ENCODE data around the gene DLGAP1. TPM values are rescaled to one million over a fixed set of nuclear protein-coding genes. Genes with fewer than 3 reads are reported as not detected.
A peak's percentile ranks its signal among the peaks of the same experiment; 100 is the strongest.

Gene DLGAP1
- total RNA-seq, 1 donor from 2014 or later, result 5.4 TPM

DNA sequence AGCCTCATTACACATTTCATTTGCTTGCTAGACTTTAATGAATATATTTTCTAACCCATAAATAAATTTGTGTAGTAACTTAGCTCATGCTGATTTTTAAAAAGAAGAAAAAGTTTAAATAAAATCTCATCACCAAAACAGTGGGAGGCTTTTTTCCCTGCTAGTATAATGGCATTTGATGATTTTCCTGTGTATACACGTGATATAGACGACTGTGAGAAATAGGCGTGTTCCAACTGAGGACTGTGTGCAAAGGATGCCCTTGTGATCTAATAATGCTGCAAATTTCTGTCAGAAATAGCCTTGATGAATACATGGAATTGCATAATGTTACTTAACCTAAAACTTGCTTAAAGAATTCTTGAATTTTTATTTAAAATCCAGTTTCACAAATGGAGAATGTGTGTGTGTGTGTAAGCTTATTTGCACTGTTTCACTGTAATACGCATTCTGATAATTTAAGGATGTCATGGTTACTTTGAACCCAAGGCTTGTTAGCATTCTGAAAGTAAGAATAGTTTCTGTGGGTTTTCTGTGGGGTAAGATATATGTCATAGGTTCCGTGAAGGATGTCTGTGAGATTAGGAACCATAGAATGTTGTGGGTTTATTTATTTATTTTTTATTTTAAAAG lies 178.0 kb downstream of the DLGAP1 start:
- ATAC-seq (no peak), DNase-seq (no peak)
- TF ChIP-seq, protein P1, sequence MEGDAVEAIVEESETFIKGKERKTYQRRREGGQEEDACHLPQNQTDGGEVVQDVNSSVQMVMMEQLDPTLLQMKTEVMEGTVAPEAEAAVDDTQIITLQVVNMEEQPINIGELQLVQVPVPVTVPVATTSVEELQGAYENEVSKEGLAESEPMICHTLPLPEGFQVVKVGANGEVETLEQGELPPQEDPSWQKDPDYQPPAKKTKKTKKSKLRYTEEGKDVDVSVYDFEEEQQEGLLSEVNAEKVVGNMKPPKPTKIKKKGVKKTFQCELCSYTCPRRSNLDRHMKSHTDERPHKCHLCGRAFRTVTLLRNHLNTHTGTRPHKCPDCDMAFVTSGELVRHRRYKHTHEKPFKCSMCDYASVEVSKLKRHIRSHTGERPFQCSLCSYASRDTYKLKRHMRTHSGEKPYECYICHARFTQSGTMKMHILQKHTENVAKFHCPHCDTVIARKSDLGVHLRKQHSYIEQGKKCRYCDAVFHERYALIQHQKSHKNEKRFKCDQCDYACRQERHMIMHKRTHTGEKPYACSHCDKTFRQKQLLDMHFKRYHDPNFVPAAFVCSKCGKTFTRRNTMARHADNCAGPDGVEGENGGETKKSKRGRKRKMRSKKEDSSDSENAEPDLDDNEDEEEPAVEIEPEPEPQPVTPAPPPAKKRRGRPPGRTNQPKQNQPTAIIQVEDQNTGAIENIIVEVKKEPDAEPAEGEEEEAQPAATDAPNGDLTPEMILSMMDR (IDR thresholded peaks at IDR 0.05), result no peak
- no peak overlapping the region for H3K27ac ChIP-seq
- no peaks in the 10 kb centered on the region for H3K36me3 ChIP-seq
- H3K4me1 ChIP-seq, result no peaks in the 10 kb centered on the region
- intact Hi-C loops (cut with DNase I), result no loop called here
- H3K4me3 ChIP-seq, result no peak overlapping the region
- no peaks in the 10 kb centered on the region for H3K27me3 ChIP-seq
- no peaks in the 10 kb centered on the region for H3K9me3 ChIP-seq

DNA sequence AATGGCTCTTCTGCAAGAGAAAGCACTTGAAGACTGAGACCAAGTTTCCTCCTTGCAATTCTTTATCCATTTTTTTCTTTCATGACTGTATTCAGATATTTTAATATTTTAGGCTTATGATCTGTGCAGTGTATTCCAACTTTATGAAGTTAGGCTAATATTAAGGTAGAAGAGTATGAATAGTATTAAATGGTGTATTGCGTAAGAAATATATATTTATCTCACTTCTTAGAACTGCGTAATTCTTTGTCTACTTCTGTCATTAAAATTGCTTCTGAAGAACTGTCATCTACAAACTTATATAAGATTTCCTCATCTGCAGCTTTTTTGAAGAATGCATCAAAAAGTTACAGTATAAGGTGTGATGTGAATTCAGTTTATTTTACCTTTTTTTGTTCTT lies 183.2 kb downstream of the DLGAP1 start:
- Histone ChIP-seq H3K27me3 (no peaks in the 10 kb centered on the region), H3K4me1 (no peaks in the 10 kb centered on the region), H3K9me3 (no peaks in the 10 kb centered on the region), H3K4me3 (no peak overlapping the region), H3K27ac (no peak overlapping the region), H3K36me3 (no peaks in the 10 kb centered on the region)
- TF ChIP-seq, protein P1 (IDR thresholded peaks at IDR 0.05), result no peak
- ATAC-seq (no peak), DNase-seq (no peak)
- intact Hi-C loops (cut with DNase I), result no loop called here

DNA sequence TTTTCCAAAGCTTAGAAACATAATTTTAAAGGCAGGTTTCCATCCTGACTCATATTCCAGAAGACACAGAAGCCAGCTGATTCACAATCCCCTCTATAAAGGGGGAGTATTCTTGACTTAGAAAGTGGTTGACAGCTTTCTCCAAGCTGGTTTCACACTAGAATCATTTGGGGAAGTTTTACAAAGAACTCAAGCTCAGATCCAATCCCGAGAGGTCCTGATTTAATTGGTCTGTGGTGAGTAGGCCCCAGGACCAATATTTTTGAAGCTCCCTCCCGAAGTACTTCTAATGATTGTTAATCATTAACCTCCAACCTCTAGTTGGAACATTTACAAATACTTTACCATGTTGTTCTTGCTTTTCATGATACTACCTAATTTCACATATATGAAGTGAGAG lies 184.1 kb downstream of the DLGAP1 start:
- Histone ChIP-seq H3K4me1 (no peaks in the 10 kb centered on the region), H3K27ac (no peak overlapping the region), H3K9me3 (no peaks in the 10 kb centered on the region), H3K36me3 (no peaks in the 10 kb centered on the region), H3K27me3 (no peaks in the 10 kb centered on the region), H3K4me3 (no peak overlapping the region)
- TF ChIP-seq, protein P1 (IDR thresholded peaks at IDR 0.05), result no peak
- DNase-seq (no peak), ATAC-seq (no peak)
- intact Hi-C loops (cut with DNase I), result no loop called here

DNA sequence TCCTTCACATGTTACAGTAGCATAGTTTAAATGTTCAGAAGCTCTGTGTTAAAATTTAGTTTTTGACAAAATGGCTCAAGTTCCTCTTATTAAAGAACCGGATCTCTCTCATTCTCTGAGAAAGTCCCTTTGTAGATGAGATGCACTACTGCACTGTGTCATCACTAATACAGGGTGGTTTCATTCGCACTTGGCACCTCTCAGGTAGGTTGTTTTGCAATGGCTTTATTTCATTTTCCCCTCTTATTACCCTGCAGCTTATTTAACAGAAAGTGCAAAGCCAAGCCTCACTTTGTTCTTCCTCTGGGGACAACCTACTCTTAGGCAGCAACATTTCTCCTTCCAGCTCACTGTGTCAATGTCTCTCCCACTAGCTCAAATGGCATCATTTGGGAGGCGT lies 185.1 kb downstream of the DLGAP1 start:
- DNase-seq (no peak), ATAC-seq (no peak)
- no peak overlapping the region for H3K27ac ChIP-seq
- TF ChIP-seq, protein P1 (IDR thresholded peaks at IDR 0.05), result no peak
- no peaks in the 10 kb centered on the region for H3K4me1 ChIP-seq
- H3K9me3 ChIP-seq, result no peaks in the 10 kb centered on the region
- H3K4me3 ChIP-seq, result no peak overlapping the region
- H3K27me3 ChIP-seq, result no peaks in the 10 kb centered on the region
- intact Hi-C loops (cut with DNase I), result no loop called here
- no peaks in the 10 kb centered on the region for H3K36me3 ChIP-seq

DNA sequence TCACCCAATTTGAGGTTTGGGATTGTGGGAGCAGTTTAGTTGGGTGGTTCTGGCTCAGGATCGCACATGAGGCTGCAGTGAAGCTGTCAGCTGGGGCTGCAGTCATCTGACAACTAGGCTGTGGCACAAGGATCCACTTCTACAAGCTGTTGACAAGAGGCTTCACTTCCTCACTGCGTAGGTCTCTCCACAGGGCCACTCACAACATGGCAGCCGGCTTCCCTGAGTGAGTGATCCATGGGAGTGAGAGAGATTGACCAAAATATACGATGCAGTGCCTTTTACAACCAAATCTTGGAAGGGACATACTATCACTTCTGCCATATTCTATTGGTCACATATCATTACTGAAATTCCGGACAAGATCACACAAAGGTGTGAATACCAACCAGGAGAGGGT lies 187.5 kb downstream of the DLGAP1 start:
- DNase-seq, result no peak
- intact Hi-C loops (cut with DNase I), result no loop called here
- no peaks in the 10 kb centered on the region for H3K27me3 ChIP-seq
- H3K4me1 ChIP-seq, result no peaks in the 10 kb centered on the region
- no peak overlapping the region for H3K27ac ChIP-seq
- no peaks in the 10 kb centered on the region for H3K36me3 ChIP-seq
- H3K9me3 ChIP-seq, result no peaks in the 10 kb centered on the region
- no peak overlapping the region for H3K4me3 ChIP-seq
- ATAC-seq, result no peak
- TF ChIP-seq, protein P1 (IDR thresholded peaks at IDR 0.05), result no peak

DNA sequence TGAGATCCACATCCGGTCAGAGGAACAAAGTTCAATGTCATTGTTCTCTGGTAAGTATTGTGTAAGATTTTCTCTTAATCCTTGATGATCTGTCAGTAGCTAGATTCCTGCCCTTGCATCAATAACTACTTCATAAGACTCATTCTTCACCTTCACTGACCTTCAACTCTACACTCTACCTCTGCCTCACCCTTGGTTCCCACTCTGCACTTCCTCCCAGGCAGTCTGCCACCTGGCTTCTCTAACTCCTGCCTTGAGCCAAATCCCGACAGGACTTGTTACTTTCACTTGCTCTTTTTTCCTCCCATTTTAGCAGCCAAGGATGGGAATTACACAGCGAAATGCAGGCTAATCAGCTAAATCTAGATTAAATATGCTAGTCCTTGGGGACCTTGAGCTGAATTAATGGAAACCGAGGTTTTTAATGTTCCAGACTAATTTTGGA lies 190.7 kb downstream of the DLGAP1 start:
- peak; percentile 47 for ATAC-seq
- Histone ChIP-seq H3K9me3 (no peaks in the 10 kb centered on the region), H3K36me3 (no peaks in the 10 kb centered on the region), H3K4me3 (no peak overlapping the region), H3K4me1 (no peaks in the 10 kb centered on the region), H3K27me3 (no peaks in the 10 kb centered on the region), H3K27ac (no peak overlapping the region)
- no peak for DNase-seq
- intact Hi-C loops (cut with DNase I), result no loop called here
- TF ChIP-seq, protein P1 (IDR thresholded peaks at IDR 0.05), result no peak
